Panc1 (cell line): Measurements from ENCODE around the gene RAB22A. TPM values are rescaled to one million over a fixed set of nuclear protein-coding genes. Genes with fewer than 3 reads are reported as not detected.

Experiments
- ATAC-seq: fragments of 200-7000 bp; cut with Tn5 transposase; 2 replicates; pipeline ENCODE4 v1.9.1; 2020; ENCODE audit warnings: mild to moderate bottlenecking, moderate library complexity
- BruUV-seq: library from RNA; stranded (reverse); fragments of 400-500 nt; replicated peaks from 2 replicates; lab custom pipeline; 2021; lab: Mats Ljungman, UMichigan
- CTCF ChIA-PET: fragments of 300-600 bp; sonication (Branson Sonifier 250); formaldehyde crosslinking; loops from one replicate; lab custom pipeline; 2022; ENCODE audit warnings: antibody characterized with exemption; lab: Charles Lee
- POLR2A ChIA-PET: fragments of 300-600 bp; sonication (Branson Sonifier 250); formaldehyde crosslinking; loops from one replicate; lab custom pipeline; 2022; ENCODE audit warnings: antibody characterized with exemption; lab: Charles Lee
- DNase-seq: peaks from one replicate; pipeline ENCODE4 v3.0.0-alpha.2; 2010; ENCODE audit warnings: low read depth, low spot score
- H3K27ac ChIP-seq: 2 replicates; pipeline ENCODE4 v1.5.1; 2011; ENCODE audit warnings: mild to moderate bottlenecking, low read length, inconsistent platforms
- H3K27me3 ChIP-seq: fragments of 200-500 bp; sonication (Bioruptor generic); 2 replicates; pipeline ENCODE4 v1.6.0; 2014; ENCODE audit warnings: low read length, inconsistent platforms; ENCODE audit not compliant: control insufficient read depth, insufficient read depth
- H3K36me3 ChIP-seq: fragments of 200-500 bp; sonication (Bioruptor generic); 2 replicates; pipeline ENCODE4 v1.5.1; 2014; ENCODE audit warnings: inconsistent platforms, mild to moderate bottlenecking, low read length, moderate library complexity; ENCODE audit not compliant: control insufficient read depth, insufficient read depth
- H3K4me1 ChIP-seq: 2 replicates; pipeline ENCODE4 v1.5.1; 2011; ENCODE audit warnings: inconsistent platforms, mild to moderate bottlenecking, low read length, moderate library complexity; ENCODE audit not compliant: control insufficient read depth, insufficient read depth
- H3K4me3 ChIP-seq, 2 experiments: 2 replicates each; pipeline ENCODE4 v1.5.1; 2011 to 2012; ENCODE audit warnings: low read depth in 2 of 2, low read length in 2 of 2, mild to moderate bottlenecking in 2 of 2, inconsistent platforms in 1 of 2, moderate library complexity in 1 of 2
- H3K9me3 ChIP-seq: fragments of 200-500 bp; sonication (Bioruptor generic); 2 replicates; pipeline ENCODE4 v1.5.1; 2014; ENCODE audit warnings: low read depth, mild to moderate bottlenecking, inconsistent platforms, low read length, moderate library complexity; ENCODE audit not compliant: control insufficient read depth, insufficient read depth
- CTCF ChIP-seq: fragments of 450-650 bp; IDR thresholded peaks from 2 replicates; pipeline ENCODE4 v1.5.1; 2017; ENCODE audit warnings: mild to moderate bottlenecking
- POLR2AphosphoS5 ChIP-seq: IDR thresholded peaks from 2 replicates; pipeline ENCODE4 v1.6.1; 2012; ENCODE audit warnings: mild to moderate bottlenecking, low read depth, low read length, moderate library complexity
- REST ChIP-seq, 2 experiments: IDR thresholded peaks; 2 replicates each; pipeline ENCODE4 v1.6.1; 2011 to 2012; ENCODE audit warnings: low read depth in 2 of 2, control low read depth in 1 of 2, low read length in 1 of 2, mild to moderate bottlenecking in 1 of 2, moderate library complexity in 1 of 2; ENCODE audit not compliant: insufficient read depth in 1 of 2
- SIN3A ChIP-seq: IDR thresholded peaks from 2 replicates; pipeline ENCODE4 v1.6.1; 2012; ENCODE audit warnings: low read depth, mild to moderate bottlenecking, low read length, moderate library complexity, borderline replicate concordance; ENCODE audit not compliant: insufficient read depth
- TCF7L2 ChIP-seq: IDR thresholded peaks from 2 replicates; pipeline ENCODE4 v1.6.1; 2011; ENCODE audit warnings: mild to moderate bottlenecking, low read depth, low read length, inconsistent platforms
- in situ Hi-C: cut with HindIII; loops from 2 replicates; pipeline ENCODE4 v1.10.0; 2016; ENCODE audit warnings: low sequenced_read_pairs, low pct_unique_long_range_greater_than_20kb
- intact Hi-C: fragments of 100-400 bp; cut with micrococcal nuclease; formaldehyde crosslinking; loops from one replicate; pipeline ENCODE4 v1.10.0; 2022; ENCODE audit not compliant: unreplicated experiment
- total RNA-seq: library from RNA; stranded (reverse); gene quantifications from one replicate; pipeline ENCODE4 v1.2.1, GENCODE V29; 2021; ENCODE audit not compliant: unreplicated experiment

Gene RAB22A
- total RNA-seq, 1 experiment from 2014 or later, result 21.1 TPM

GRCh38 chr20:58327211-58327610 lies 17.7 kb downstream of the RAB22A start:
- Histone ChIP-seq H3K4me3 (no peak overlapping the region), H3K4me1 (no peaks in the 10 kb centered on the region), H3K9me3 (no peaks in the 10 kb centered on the region), H3K36me3 (no peaks in the 10 kb centered on the region), H3K27ac (no peak overlapping the region), H3K27me3 (no peaks in the 10 kb centered on the region)
- no peak for TF ChIP-seq POLR2AphosphoS5
- no peak for TF ChIP-seq SIN3A
- no peak for TF ChIP-seq CTCF
- TF ChIP-seq REST (IDR thresholded peaks at IDR 0.05; ENCODE audit: insufficient read depth in 1 of 2, low read depth in 2 of 2, low read length in 1 of 2), result no peak
- TF ChIP-seq TCF7L2, result no peak
- ChIA-PET CTCF (no interaction called here), POLR2A (no interaction called here)
- in situ Hi-C loops (no loop called here), intact Hi-C loops (no loop called here)
- ATAC-seq, result no peak
- BruUV-seq, result no TSS peak
- no peak for DNase-seq

GRCh38 chr20:58328836-58329235 lies 19.3 kb downstream of the RAB22A start:
- no peak overlapping the region for H3K4me3 ChIP-seq
- in situ Hi-C loops, result no loop called here
- no peak overlapping the region for H3K27ac ChIP-seq
- ChIA-PET CTCF (interaction anchor here (0.6 kb wide), 1 partner anchor 36 kb away, joined by 3 read pairs; no protein-coding TSS in a partner anchor), POLR2A (no interaction called here)
- no peak for ATAC-seq
- no TSS peak for BruUV-seq
- H3K4me1 ChIP-seq, result no peaks in the 10 kb centered on the region
- intact Hi-C loops, result no loop called here
- H3K9me3 ChIP-seq, result no peaks in the 10 kb centered on the region
- H3K27me3 ChIP-seq, result no peaks in the 10 kb centered on the region
- no peaks in the 10 kb centered on the region for H3K36me3 ChIP-seq
- no peak for TF ChIP-seq POLR2AphosphoS5
- no peak for TF ChIP-seq SIN3A
- TF ChIP-seq REST (IDR thresholded peaks at IDR 0.05; ENCODE audit: insufficient read depth in 1 of 2, low read depth in 2 of 2, low read length in 1 of 2), result no peak
- DNase-seq, result no peak
